ENCODE results near the gene RNU7-1.

Gene RNU7-1

DNA sequence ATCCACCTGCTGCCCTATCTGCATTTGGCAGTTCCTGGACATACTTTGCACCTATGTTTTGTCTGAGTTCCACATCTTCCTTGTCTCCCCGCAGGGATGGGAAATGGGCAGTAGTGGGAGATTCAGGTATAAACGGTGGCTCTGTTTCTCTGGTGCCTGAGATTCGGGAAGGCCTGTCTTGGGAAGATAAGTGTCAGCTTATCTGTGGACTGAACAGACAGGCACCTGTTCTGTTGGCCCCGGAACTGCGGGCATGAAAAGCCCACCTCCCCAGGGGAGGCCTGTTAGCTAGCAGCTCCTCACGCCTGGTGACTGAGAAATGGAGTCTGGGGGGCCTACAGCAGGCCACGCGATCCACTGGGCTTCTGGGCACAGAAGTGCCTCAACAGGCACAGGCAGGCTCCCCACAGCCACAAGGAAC, 21.0 kb downstream of the RNU7-1 start:
- Mint-ChIP-seq H3K9me3 (no peaks in the 10 kb centered on the region), H3K36me3 (ENCODE audit: low read depth) (peaks cover 30% of the 10 kb centered on the region), H3K27ac (peak overlapping the region; percentile 58 to 82 (median 68)), H3K27me3 (ENCODE audit: low read depth) (no peaks in the 10 kb centered on the region), H3K4me3 (peak overlapping the region in 1 of 3 experiments; percentile 65), H3K4me1 (peaks cover 38% of the 10 kb centered on the region)
- TF ChIP-seq, protein P1, sequence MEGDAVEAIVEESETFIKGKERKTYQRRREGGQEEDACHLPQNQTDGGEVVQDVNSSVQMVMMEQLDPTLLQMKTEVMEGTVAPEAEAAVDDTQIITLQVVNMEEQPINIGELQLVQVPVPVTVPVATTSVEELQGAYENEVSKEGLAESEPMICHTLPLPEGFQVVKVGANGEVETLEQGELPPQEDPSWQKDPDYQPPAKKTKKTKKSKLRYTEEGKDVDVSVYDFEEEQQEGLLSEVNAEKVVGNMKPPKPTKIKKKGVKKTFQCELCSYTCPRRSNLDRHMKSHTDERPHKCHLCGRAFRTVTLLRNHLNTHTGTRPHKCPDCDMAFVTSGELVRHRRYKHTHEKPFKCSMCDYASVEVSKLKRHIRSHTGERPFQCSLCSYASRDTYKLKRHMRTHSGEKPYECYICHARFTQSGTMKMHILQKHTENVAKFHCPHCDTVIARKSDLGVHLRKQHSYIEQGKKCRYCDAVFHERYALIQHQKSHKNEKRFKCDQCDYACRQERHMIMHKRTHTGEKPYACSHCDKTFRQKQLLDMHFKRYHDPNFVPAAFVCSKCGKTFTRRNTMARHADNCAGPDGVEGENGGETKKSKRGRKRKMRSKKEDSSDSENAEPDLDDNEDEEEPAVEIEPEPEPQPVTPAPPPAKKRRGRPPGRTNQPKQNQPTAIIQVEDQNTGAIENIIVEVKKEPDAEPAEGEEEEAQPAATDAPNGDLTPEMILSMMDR (IDR thresholded peaks at IDR 0.05; ENCODE audit: unreplicated experiment in 3 of 3), result no peak

DNA sequence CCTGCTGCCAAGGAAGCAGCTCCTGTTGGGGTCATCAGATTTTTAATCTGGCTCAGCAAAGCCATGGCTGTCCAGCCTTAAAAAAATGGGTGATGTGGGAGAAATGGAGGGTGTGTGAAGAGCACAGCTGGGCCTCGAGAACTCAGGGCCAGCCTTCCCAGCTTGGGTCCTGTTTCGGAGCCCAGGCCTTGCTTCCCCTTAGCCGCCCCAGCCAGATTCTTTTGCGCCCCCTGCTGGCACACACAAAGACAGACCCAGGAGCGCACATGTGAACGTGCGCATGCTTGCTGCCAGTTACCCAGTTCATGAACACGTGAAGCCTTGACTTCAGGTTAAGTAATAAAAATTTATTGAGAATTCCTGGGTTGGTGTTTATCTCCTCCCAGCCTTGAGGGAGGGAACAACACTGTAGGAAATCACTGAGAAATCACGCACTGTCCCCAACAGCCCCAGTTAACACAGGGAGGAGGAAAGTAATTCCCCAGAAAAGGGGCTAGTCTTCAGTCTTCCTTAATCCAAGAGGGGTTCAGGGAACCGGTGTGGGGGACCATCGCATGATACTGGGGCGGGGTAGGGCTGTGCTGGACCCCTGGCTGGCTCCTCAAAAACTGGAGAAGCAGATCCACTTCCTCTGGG, 21.5 kb downstream of the RNU7-1 start:
- Mint-ChIP-seq H3K9me3 (no peaks in the 10 kb centered on the region), H3K36me3 (ENCODE audit: low read depth) (peaks cover 30% of the 10 kb centered on the region), H3K27ac (peak overlapping the region; percentile 58 to 82 (median 68)), H3K4me3 (peak overlapping the region; percentile 38 to 65 (median 48)), H3K4me1 (peaks cover 38% of the 10 kb centered on the region), H3K27me3 (ENCODE audit: low read depth) (no peaks in the 10 kb centered on the region)
- TF ChIP-seq, protein P1 (IDR thresholded peaks at IDR 0.05; ENCODE audit: unreplicated experiment in 3 of 3), result peak; percentile 81 to 90 (median 86)

GRCh38 chr12:6965714-6966113, 22.1 kb downstream of the RNU7-1 start:
- no peaks in the 10 kb centered on the region for H3K9me3 Mint-ChIP-seq
- TF ChIP-seq, protein P1 (IDR thresholded peaks at IDR 0.05; ENCODE audit: unreplicated experiment in 3 of 3), result no peak
- peak overlapping the region in 2 of 3 experiments; percentile 68 to 82 for H3K27ac Mint-ChIP-seq
- no peaks in the 10 kb centered on the region for H3K27me3 Mint-ChIP-seq (ENCODE audit: low read depth)
- H3K36me3 Mint-ChIP-seq (ENCODE audit: low read depth), result peaks cover 30% of the 10 kb centered on the region
- peaks cover 36% of the 10 kb centered on the region for H3K4me1 Mint-ChIP-seq
- peak overlapping the region in 2 of 3 experiments; percentile 48 to 65 for H3K4me3 Mint-ChIP-seq

GRCh38 chr12:6966351-6966750, 22.7 kb downstream of the RNU7-1 start:
- Mint-ChIP-seq H3K9me3 (no peaks in the 10 kb centered on the region), H3K4me3 (peak overlapping the region; percentile 55 to 74 (median 59)), H3K4me1 (peaks cover 35% of the 10 kb centered on the region), H3K27me3 (ENCODE audit: low read depth) (no peaks in the 10 kb centered on the region), H3K27ac (no peak overlapping the region), H3K36me3 (ENCODE audit: low read depth) (peaks cover 30% of the 10 kb centered on the region)
- TF ChIP-seq, protein P1 (IDR thresholded peaks at IDR 0.05; ENCODE audit: unreplicated experiment in 3 of 3), result no peak

- Mint-ChIP-seq H3K9me3 (no peaks in the 10 kb centered on the region), H3K27me3 (ENCODE audit: low read depth) (no peaks in the 10 kb centered on the region), H3K36me3 (ENCODE audit: low read depth) (peaks cover 30% of the 10 kb centered on the region), H3K27ac (no peak overlapping the region), H3K4me3 (peak overlapping the region; percentile 43 to 65 (median 60)), H3K4me1 (peaks cover 36% of the 10 kb centered on the region)
- TF ChIP-seq, protein P1 (IDR thresholded peaks at IDR 0.05; ENCODE audit: unreplicated experiment in 3 of 3), result no peak
Measured at GRCh38 chr12:6967651-6968100, 24.1 kb downstream of the RNU7-1 start.

- TF ChIP-seq, protein P1 (IDR thresholded peaks at IDR 0.05; ENCODE audit: unreplicated experiment in 3 of 3), result no peak
- Mint-ChIP-seq H3K27me3 (ENCODE audit: low read depth) (no peaks in the 10 kb centered on the region), H3K27ac (peak overlapping the region in 2 of 3 experiments; percentile 66 to 74), H3K4me1 (peaks cover 36% of the 10 kb centered on the region), H3K4me3 (peak overlapping the region; percentile 99 to 100 (median 100)), H3K36me3 (ENCODE audit: low read depth) (peaks cover 32% of the 10 kb centered on the region), H3K9me3 (no peaks in the 10 kb centered on the region)
Measured at GRCh38 chr12:6968426-6968825, 24.8 kb downstream of the RNU7-1 start.

Measured in nephron (organoid).